Measurements from ENCODE around the gene RFT1. TPM values are rescaled to one million over a fixed set of nuclear protein-coding genes. Genes with fewer than 3 reads are reported as not detected.

RFT1 gene
- polyA plus RNA-seq, 3 donors = 8.2 to 34.9 (median 25.6) TPM

DNA sequence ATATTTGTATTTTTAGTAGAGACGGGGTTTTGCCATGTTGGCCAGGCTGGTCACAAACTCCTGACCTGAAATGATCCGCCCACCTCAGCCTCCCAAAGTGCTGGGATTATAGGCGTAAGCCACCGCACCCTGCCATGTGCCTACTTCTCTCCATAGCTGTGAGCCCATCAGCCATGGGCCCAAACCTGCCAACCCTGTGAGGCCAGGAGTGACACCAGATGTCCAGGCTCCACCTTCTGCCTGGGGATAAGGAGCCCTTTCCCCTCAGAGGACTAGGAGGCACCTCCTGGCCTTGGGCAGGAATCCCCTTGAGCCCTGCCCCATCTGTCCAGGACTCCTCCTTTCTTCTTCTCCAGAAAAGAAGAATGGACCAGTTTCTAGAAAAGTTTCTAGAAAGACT, 14.2 kb upstream of the RFT1 start:
- Histone ChIP-seq H3K27me3 (ENCODE audit: control insufficient read depth in 2 of 2, insufficient read depth in 2 of 2, low read length in 2 of 2) (no peaks in the 10 kb centered on the region), H3K4me2 (replicated peaks; ENCODE audit: extremely low read depth, low read length, poor library complexity, severe bottlenecking) (no peak overlapping the region), H3K79me2 (ENCODE audit: insufficient read depth, low read length) (peaks cover 8% of the 10 kb centered on the region), H3K9ac (ENCODE audit: insufficient read depth, low read length, poor library complexity, severe bottlenecking) (no peak overlapping the region), H2AFZ (ENCODE audit: insufficient read depth, low read depth, low read length, poor library complexity, severe bottlenecking) (no peak overlapping the region), H4K20me1 (ENCODE audit: insufficient read depth, low read length) (no peaks in the 10 kb centered on the region), H3K36me3 (replicated peaks in 1 of 2; ENCODE audit: control insufficient read depth in 1 of 2, insufficient read depth in 2 of 2, low read length in 2 of 2) (no peaks in the 10 kb centered on the region), H3K4me1 (ENCODE audit: control insufficient read depth in 1 of 2, insufficient read depth in 2 of 2, low read length in 2 of 2) (peaks cover 69 to 74% of the 10 kb centered on the region in 2 donors), H3K27ac (ENCODE audit: low read depth in 1 of 2, low read length in 2 of 2) (peak overlapping the region in 1 of 2 donors; percentile 23), H3K9me3 (replicated peaks in 1 of 2; ENCODE audit: control insufficient read depth in 1 of 2, insufficient read depth in 1 of 2, low read length in 2 of 2) (no peaks in the 10 kb centered on the region), H3K4me3 (replicated peaks in 1 of 3; ENCODE audit: low read depth in 2 of 3, low read length in 3 of 3) (no peak overlapping the region)
- peaks cover 69% of the 10 kb centered on the region for H3K4me1 Mint-ChIP-seq
- H3K27me3 Mint-ChIP-seq (ENCODE audit: low read depth in 3 of 3) = no peaks in the 10 kb centered on the region
- no CpG with 5 or more reads among the region's 4 CpGs for WGBS (ENCODE audit: insufficient coverage)
- DNase-seq = no peak
- peak overlapping the region in 3 of 7 donors; percentile 66 to 95 (median 87) for H3K27ac Mint-ChIP-seq
- peaks cover 0 to 2% of the 10 kb centered on the region in 2 donors for H3K36me3 Mint-ChIP-seq
- TF ChIP-seq CTCF (IDR thresholded peaks at IDR 0.05) = no peak
- H3K4me3 Mint-ChIP-seq = no peak overlapping the region
- no peaks in the 10 kb centered on the region for H3K9me3 Mint-ChIP-seq
- intact Hi-C loops (cut with micrococcal nuclease) = loop anchor here in 1 of 2 donors (5.0 kb wide), 1 partner anchor 42 kb away; no protein-coding TSS in a partner anchor

DNA sequence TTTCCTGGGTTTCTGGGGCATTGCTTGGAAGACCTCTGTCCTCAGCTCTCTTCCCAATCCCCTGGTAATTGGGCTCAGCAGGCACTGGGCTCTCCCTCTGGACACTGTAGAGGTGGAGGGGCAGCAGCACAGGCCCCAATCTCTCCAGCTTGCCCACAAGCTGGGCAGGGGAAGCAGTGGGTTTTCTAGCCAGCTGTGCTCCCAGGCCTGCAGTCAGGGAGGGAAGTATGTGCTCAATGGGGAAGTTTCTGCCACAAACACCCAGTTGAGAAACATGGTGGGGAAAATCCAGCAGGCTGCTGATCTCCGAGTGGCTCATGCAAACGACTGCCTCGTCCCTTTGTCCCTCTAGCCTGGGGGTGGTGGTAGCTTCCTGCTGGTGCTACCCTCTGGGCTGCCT, 12.8 kb upstream of the RFT1 start:
- peak; percentile 85 to 98 (median 92) for DNase-seq
- H3K27me3 Mint-ChIP-seq (ENCODE audit: low read depth in 3 of 3) = no peaks in the 10 kb centered on the region
- no CpG with 5 or more reads among the region's 3 CpGs for WGBS (ENCODE audit: insufficient coverage)

More for the DNA sequence above, 12.8 kb upstream of the RFT1 start:
- H3K4me1 Mint-ChIP-seq = peaks cover 74% of the 10 kb centered on the region
- Histone ChIP-seq H4K20me1 (ENCODE audit: insufficient read depth, low read length) (no peaks in the 10 kb centered on the region), H3K9me3 (replicated peaks in 1 of 2; ENCODE audit: control insufficient read depth in 1 of 2, insufficient read depth in 1 of 2, low read length in 2 of 2) (no peaks in the 10 kb centered on the region), H3K4me2 (replicated peaks; ENCODE audit: extremely low read depth, low read length, poor library complexity, severe bottlenecking) (peak overlapping the region; percentile 52), H3K9ac (ENCODE audit: insufficient read depth, low read length, poor library complexity, severe bottlenecking) (no peak overlapping the region), H3K36me3 (replicated peaks in 1 of 2; ENCODE audit: control insufficient read depth in 1 of 2, insufficient read depth in 2 of 2, low read length in 2 of 2) (no peaks in the 10 kb centered on the region), H3K4me3 (replicated peaks in 1 of 3; ENCODE audit: low read depth in 2 of 3, low read length in 3 of 3) (peak overlapping the region in 1 of 3 experiments; percentile 21), H3K4me1 (ENCODE audit: control insufficient read depth in 1 of 2, insufficient read depth in 2 of 2, low read length in 2 of 2) (peaks cover 68 to 71% of the 10 kb centered on the region in 2 donors), H3K79me2 (ENCODE audit: insufficient read depth, low read length) (peaks cover 8% of the 10 kb centered on the region), H3K27ac (ENCODE audit: low read depth in 1 of 2, low read length in 2 of 2) (peak overlapping the region; percentile 78 to 91), H3K27me3 (ENCODE audit: control insufficient read depth in 2 of 2, insufficient read depth in 2 of 2, low read length in 2 of 2) (no peaks in the 10 kb centered on the region), H2AFZ (ENCODE audit: insufficient read depth, low read depth, low read length, poor library complexity, severe bottlenecking) (no peak overlapping the region)
- H3K36me3 Mint-ChIP-seq = peaks cover 0 to 2% of the 10 kb centered on the region in 2 donors
- intact Hi-C loops (cut with micrococcal nuclease) = loop anchor here in 1 of 2 donors (2.0 to 5.0 kb wide), 2 partner anchors 16 to 41 kb away; no protein-coding TSS in a partner anchor
- no peak for TF ChIP-seq CTCF (IDR thresholded peaks at IDR 0.05)
- H3K4me3 Mint-ChIP-seq = peak overlapping the region in 1 of 2 donors; percentile 64
- H3K27ac Mint-ChIP-seq = peak overlapping the region; percentile 87 to 99 (median 95)
- H3K9me3 Mint-ChIP-seq = no peaks in the 10 kb centered on the region

Data from CD14-positive monocyte (primary cell).